H9 (cell line): ENCODE data around the gene DHRSX. TPM values are rescaled to one million over a fixed set of nuclear protein-coding genes. Genes with fewer than 3 reads are reported as not detected.

Source experiments
- DNase-seq: peaks from one replicate; pipeline ENCODE4 v3.0.0-alpha.2; 2017
- H2AFZ ChIP-seq: one replicate; pipeline ENCODE4 v1.6.1; 2013; ENCODE audit warnings: mild to moderate bottlenecking, low read length, control low read depth, moderate library complexity
- H2AK5ac ChIP-seq: 2 replicates; pipeline ENCODE4 v1.6.1; 2013; ENCODE audit warnings: low read length, control low read depth, mixed read lengths; ENCODE audit not compliant: insufficient read length
- H2BK120ac ChIP-seq: one replicate; pipeline ENCODE4 v1.6.1; 2013; ENCODE audit warnings: low read depth, mild to moderate bottlenecking, low read length, control low read depth, inconsistent platforms; ENCODE audit not compliant: poor library complexity, severe bottlenecking
- H2BK12ac ChIP-seq: 2 replicates; pipeline ENCODE4 v1.6.1; 2013; ENCODE audit warnings: low read length, control low read depth, mixed read lengths, low read depth; ENCODE audit not compliant: insufficient read length
- H2BK15ac ChIP-seq: 2 replicates; pipeline ENCODE4 v1.6.1; 2013; ENCODE audit warnings: low read depth, low read length, control low read depth
- H2BK20ac ChIP-seq: one replicate; pipeline ENCODE4 v1.6.1; 2013; ENCODE audit warnings: low read depth, mild to moderate bottlenecking, low read length, control low read depth, inconsistent platforms; ENCODE audit not compliant: poor library complexity, severe bottlenecking
- H2BK5ac ChIP-seq: 2 replicates; pipeline ENCODE4 v1.6.1; 2013; ENCODE audit warnings: low read length, control low read depth, mixed read lengths; ENCODE audit not compliant: insufficient read length
- H3K14ac ChIP-seq: 2 replicates; pipeline ENCODE4 v1.6.1; 2013; ENCODE audit warnings: low read length, control low read depth; ENCODE audit not compliant: insufficient read depth
- H3K18ac ChIP-seq: 2 replicates; pipeline ENCODE4 v1.6.1; 2013; ENCODE audit warnings: low read depth, mild to moderate bottlenecking, mixed read lengths, low read length, control low read depth; ENCODE audit not compliant: insufficient read length
- H3K23ac ChIP-seq: 2 replicates; pipeline ENCODE4 v1.6.1; 2013; ENCODE audit warnings: low read length, control low read depth, mixed read lengths, low read depth; ENCODE audit not compliant: insufficient read length
- H3K23me2 ChIP-seq: 2 replicates; pipeline ENCODE4 v1.6.1; 2013; ENCODE audit warnings: low read depth, mild to moderate bottlenecking, mixed read lengths, low read length, control low read depth; ENCODE audit not compliant: insufficient read length, poor library complexity, severe bottlenecking
- H3K27ac ChIP-seq: 2 replicates; pipeline ENCODE4 v1.5.1; 2013; ENCODE audit warnings: low read length, control low read depth, mixed read lengths, low read depth; ENCODE audit not compliant: insufficient read length
- H3K27me3 ChIP-seq: 2 replicates; pipeline ENCODE4 v1.6.1; 2013; ENCODE audit warnings: low read length, control low read depth, inconsistent platforms; ENCODE audit not compliant: insufficient read depth
- H3K4ac ChIP-seq: 2 replicates; pipeline ENCODE4 v1.6.1; 2013; ENCODE audit warnings: low read depth, mild to moderate bottlenecking, control low read depth, inconsistent platforms, low read length, moderate library complexity
- H3K4me1 ChIP-seq: 2 replicates; pipeline ENCODE4 v1.6.1; 2013; ENCODE audit warnings: low read length, control low read depth, inconsistent platforms; ENCODE audit not compliant: insufficient read depth
- H3K4me2 ChIP-seq: 2 replicates; pipeline ENCODE4 v1.6.1; 2013; ENCODE audit warnings: low read length, control low read depth, mixed read lengths; ENCODE audit not compliant: insufficient read length, insufficient read depth
- H3K56ac ChIP-seq: 2 replicates; pipeline ENCODE4 v1.6.1; 2013; ENCODE audit warnings: low read depth, mild to moderate bottlenecking, mixed read lengths, low read length, control low read depth; ENCODE audit not compliant: insufficient read length
- H3K79me1 ChIP-seq: 2 replicates; pipeline ENCODE4 v1.6.1; 2013; ENCODE audit warnings: low read depth, mild to moderate bottlenecking, moderate library complexity, low read length, control low read depth, inconsistent platforms; ENCODE audit not compliant: insufficient read depth, poor library complexity, severe bottlenecking
- H3K79me2 ChIP-seq: 2 replicates; pipeline ENCODE4 v1.6.1; 2013; ENCODE audit warnings: low read length, control low read depth, inconsistent platforms; ENCODE audit not compliant: insufficient read depth
- H3K9ac ChIP-seq: 2 replicates; pipeline ENCODE4 v1.6.1; 2013; ENCODE audit warnings: low read length, control low read depth, mixed read lengths; ENCODE audit not compliant: insufficient read length; ENCODE audit errors: extremely low read depth
- H3K9me3 ChIP-seq: one replicate; pipeline ENCODE4 v1.6.1; 2013; ENCODE audit warnings: low read depth, low read length, inconsistent platforms; ENCODE audit not compliant: control insufficient read depth
- H3T11ph ChIP-seq: one replicate; pipeline ENCODE4 v1.6.1; 2013; ENCODE audit warnings: mild to moderate bottlenecking, low read length, control low read depth, inconsistent platforms
- H4K20me1 ChIP-seq: one replicate; pipeline ENCODE4 v1.6.1; 2013; ENCODE audit not compliant: control insufficient read depth, insufficient read length, insufficient read depth
- H4K5ac ChIP-seq: 2 replicates; pipeline ENCODE4 v1.6.1; 2013; ENCODE audit warnings: low read depth, mild to moderate bottlenecking, mixed read lengths, low read length, control low read depth; ENCODE audit not compliant: insufficient read length
- H4K8ac ChIP-seq: replicated peaks from 2 replicates; pipeline ENCODE4 v1.6.1; 2013; ENCODE audit warnings: low read length, control low read depth, mixed read lengths, low read depth; ENCODE audit not compliant: insufficient read length
- H4K91ac ChIP-seq: 2 replicates; pipeline ENCODE4 v1.6.1; 2013; ENCODE audit warnings: low read depth, mild to moderate bottlenecking, moderate library complexity, mixed read lengths, low read length, control low read depth; ENCODE audit not compliant: insufficient read length
- H3K27ac Mint-ChIP-seq, 3 experiments: 2 replicates in 2 of 3; 3 replicates in 1 of 3; pipeline ENCODE4 v1.8.0; 2020 to 2021; ENCODE audit warnings: mixed read lengths in 3 of 3, mild to moderate bottlenecking in 1 of 3, moderate library complexity in 1 of 3
- H3K27me3 Mint-ChIP-seq: 2 replicates; pipeline ENCODE4 v1.8.0; 2021; ENCODE audit warnings: low read depth, mild to moderate bottlenecking, moderate library complexity, mixed read lengths
- H3K36me3 Mint-ChIP-seq, 3 experiments: 2 replicates in 2 of 3; 3 replicates in 1 of 3; pipeline ENCODE4 v1.8.0; 2020 to 2021; ENCODE audit warnings: low read depth in 3 of 3, mixed read lengths in 3 of 3; ENCODE audit not compliant: insufficient read depth in 1 of 3
- H3K4me1 Mint-ChIP-seq, 2 experiments: 2 replicates each; pipeline ENCODE4 v1.8.0; 2020; ENCODE audit warnings: mixed read lengths in 2 of 2
- H3K4me3 Mint-ChIP-seq, 2 experiments: 2 replicates in 1 of 2; 3 replicates in 1 of 2; pipeline ENCODE4 v1.8.0; 2020 to 2021; ENCODE audit warnings: mild to moderate bottlenecking in 2 of 2, mixed read lengths in 2 of 2, moderate library complexity in 1 of 2
- H3K9me3 Mint-ChIP-seq, 2 experiments: 2 replicates in 1 of 2; 3 replicates in 1 of 2; pipeline ENCODE4 v1.8.0; 2020; ENCODE audit warnings: mild to moderate bottlenecking in 2 of 2, mixed read lengths in 2 of 2, moderate library complexity in 1 of 2
- CTCF ChIP-seq: fragments of 200-600 bp; sonication (generic); conservative IDR thresholded peaks from 3 replicates; pipeline ENCODE4 v1.8.0; 2021; ENCODE audit warnings: antibody characterized with exemption, mild to moderate bottlenecking
- WGBS: extraction: QIAGEN DNeasy Blood & Tissue Kit; methylation state at CpG from one replicate; pipeline ENCODE4 v1.1.7; 2013; ENCODE audit warnings: missing lambda C conversion rate, low lambda C conversion rate, mixed read lengths; ENCODE audit not compliant: insufficient read length; ENCODE audit errors: extremely low coverage; 5-methylcytosine and 5-hydroxymethylcytosine counted together
- total RNA-seq: library from RNA; stranded (reverse); gene quantifications from 2 replicates; pipeline ENCODE4 v1.2.1, GENCODE V29; 2021

DHRSX gene
- total RNA-seq, 1 experiment from 2014 or later = 44.0 TPM

- H3K9me3 Mint-ChIP-seq = peaks cover 10 to 13% of the 10 kb centered on the region in 2 experiments
- Histone ChIP-seq H3K9ac (no peak overlapping the region), H2BK5ac (no peak overlapping the region), H2BK15ac (no peak overlapping the region), H4K20me1 (no peaks in the 10 kb centered on the region), H3K14ac (no peak overlapping the region), H3K4ac (no peak overlapping the region), H2BK20ac (no peak overlapping the region), H3K4me1 (no peaks in the 10 kb centered on the region), H3K23ac (no peak overlapping the region), H3K23me2 (no peaks in the 10 kb centered on the region), H2AK5ac (no peak overlapping the region), H2AFZ (no peak overlapping the region), H4K91ac (no peak overlapping the region), H3K79me1 (no peaks in the 10 kb centered on the region), H4K5ac (no peak overlapping the region), H3K56ac (no peak overlapping the region), H3K27me3 (no peaks in the 10 kb centered on the region), H3K79me2 (peaks cover 5% of the 10 kb centered on the region; the same call in 1 of the 2 replicates), H3K4me2 (no peak overlapping the region), H3T11ph (no peak overlapping the region), H2BK12ac (no peak overlapping the region), H3K18ac (no peak overlapping the region), H4K8ac (no peak overlapping the region), H2BK120ac (no peak overlapping the region), H3K27ac (no peak overlapping the region), H3K9me3 (no peaks in the 10 kb centered on the region)
- DNase-seq = no peak
- H3K4me3 Mint-ChIP-seq = no peak overlapping the region
- peaks cover 24 to 46% (median 32%) of the 10 kb centered on the region in 3 experiments for H3K36me3 Mint-ChIP-seq
- WGBS = no CpG with 5 or more reads among the region's 22 CpGs
- TF ChIP-seq CTCF = no peak
- no peaks in the 10 kb centered on the region for H3K27me3 Mint-ChIP-seq
- H3K4me1 Mint-ChIP-seq = peaks cover 30 to 37% of the 10 kb centered on the region in 2 experiments
- H3K27ac Mint-ChIP-seq = peak overlapping the region in 1 of 3 experiments; percentile 81; a peak in 1 of 7 replicates
Measured at GRCh38 chrX:2452317-2452784, 48.4 kb downstream of the DHRSX start.
